Sigmoid colon (tissue), 3 donors: ENCODE data around the gene SYNE3.

Experiments used
- CTCF ChIP-seq, 4 experiments: fragments of 450-650 bp in 3 of 4; fragments of 200-600 bp in 1 of 4; IDR thresholded peaks; one replicate each; pipeline ENCODE4 v1.5.1; 2016 to 2019; ENCODE audit warnings: antibody characterized with exemption in 4 of 4, mild to moderate bottlenecking in 3 of 4, moderate library complexity in 2 of 4
- POLR2A ChIP-seq, 2 donors: fragments of 450-650 bp; IDR thresholded peaks; one replicate each; pipeline ENCODE4 v1.6.1; 2016; ENCODE audit warnings: antibody characterized with exemption in 2 of 2, mild to moderate bottlenecking in 2 of 2, moderate library complexity in 2 of 2

GRCh38 chr14:95496690-95497259 lies 19.7 kb downstream of the SYNE3 start:
- TF ChIP-seq POLR2A (IDR thresholded peaks at IDR 0.05) (no peak), CTCF (IDR thresholded peaks at IDR 0.05) (no peak)
